Panc1 (cell line): ENCODE results near the gene GABRD. TPM values are rescaled to one million over a fixed set of nuclear protein-coding genes. Genes with fewer than 3 reads are reported as not detected.

Source experiments
- ATAC-seq: fragments of 200-7000 bp; cut with Tn5 transposase; 2 replicates; pipeline ENCODE4 v1.9.1; 2020; ENCODE audit warnings: mild to moderate bottlenecking, moderate library complexity
- BruUV-seq: library from RNA; stranded (reverse); fragments of 400-500 nt; replicated peaks from 2 replicates; lab custom pipeline; 2021; lab: Mats Ljungman, UMichigan
- CTCF ChIA-PET: fragments of 300-600 bp; sonication (Branson Sonifier 250); formaldehyde crosslinking; loops from one replicate; lab custom pipeline; 2022; ENCODE audit warnings: antibody characterized with exemption; lab: Charles Lee
- POLR2A ChIA-PET: fragments of 300-600 bp; sonication (Branson Sonifier 250); formaldehyde crosslinking; loops from one replicate; lab custom pipeline; 2022; ENCODE audit warnings: antibody characterized with exemption; lab: Charles Lee
- DNase-seq: peaks from one replicate; pipeline ENCODE4 v3.0.0-alpha.2; 2010; ENCODE audit warnings: low read depth, low spot score
- H3K27ac ChIP-seq: 2 replicates; pipeline ENCODE4 v1.5.1; 2011; ENCODE audit warnings: mild to moderate bottlenecking, low read length, inconsistent platforms
- H3K27me3 ChIP-seq: fragments of 200-500 bp; sonication (Bioruptor generic); 2 replicates; pipeline ENCODE4 v1.6.0; 2014; ENCODE audit warnings: low read length, inconsistent platforms; ENCODE audit not compliant: control insufficient read depth, insufficient read depth
- H3K36me3 ChIP-seq: fragments of 200-500 bp; sonication (Bioruptor generic); 2 replicates; pipeline ENCODE4 v1.5.1; 2014; ENCODE audit warnings: inconsistent platforms, mild to moderate bottlenecking, low read length, moderate library complexity; ENCODE audit not compliant: control insufficient read depth, insufficient read depth
- H3K4me1 ChIP-seq: 2 replicates; pipeline ENCODE4 v1.5.1; 2011; ENCODE audit warnings: inconsistent platforms, mild to moderate bottlenecking, low read length, moderate library complexity; ENCODE audit not compliant: control insufficient read depth, insufficient read depth
- H3K4me3 ChIP-seq, 2 experiments: 2 replicates each; pipeline ENCODE4 v1.5.1; 2011 to 2012; ENCODE audit warnings: low read depth in 2 of 2, low read length in 2 of 2, mild to moderate bottlenecking in 2 of 2, inconsistent platforms in 1 of 2, moderate library complexity in 1 of 2
- H3K9me3 ChIP-seq: fragments of 200-500 bp; sonication (Bioruptor generic); 2 replicates; pipeline ENCODE4 v1.5.1; 2014; ENCODE audit warnings: low read depth, mild to moderate bottlenecking, inconsistent platforms, low read length, moderate library complexity; ENCODE audit not compliant: control insufficient read depth, insufficient read depth
- POLR2AphosphoS5 ChIP-seq: IDR thresholded peaks from 2 replicates; pipeline ENCODE4 v1.6.1; 2012; ENCODE audit warnings: mild to moderate bottlenecking, low read depth, low read length, moderate library complexity
- SIN3A ChIP-seq: IDR thresholded peaks from 2 replicates; pipeline ENCODE4 v1.6.1; 2012; ENCODE audit warnings: low read depth, mild to moderate bottlenecking, low read length, moderate library complexity, borderline replicate concordance; ENCODE audit not compliant: insufficient read depth
- TCF7L2 ChIP-seq: IDR thresholded peaks from 2 replicates; pipeline ENCODE4 v1.6.1; 2011; ENCODE audit warnings: mild to moderate bottlenecking, low read depth, low read length, inconsistent platforms
- in situ Hi-C: cut with HindIII; loops from 2 replicates; pipeline ENCODE4 v1.10.0; 2016; ENCODE audit warnings: low sequenced_read_pairs, low pct_unique_long_range_greater_than_20kb
- intact Hi-C: fragments of 100-400 bp; cut with micrococcal nuclease; formaldehyde crosslinking; loops from one replicate; pipeline ENCODE4 v1.10.0; 2022; ENCODE audit not compliant: unreplicated experiment
- total RNA-seq: library from RNA; stranded (reverse); gene quantifications from one replicate; pipeline ENCODE4 v1.2.1, GENCODE V29; 2021; ENCODE audit not compliant: unreplicated experiment
- TF ChIP-seq, protein P1 (sequence below), 2 experiments: IDR thresholded peaks; 2 replicates each; pipeline ENCODE4 v1.6.1; 2011 to 2012; ENCODE audit warnings: low read depth in 2 of 2, control low read depth in 1 of 2, low read length in 1 of 2, mild to moderate bottlenecking in 1 of 2, moderate library complexity in 1 of 2; ENCODE audit not compliant: insufficient read depth in 1 of 2
- TF ChIP-seq, protein P2 (sequence below): fragments of 450-650 bp; IDR thresholded peaks from 2 replicates; pipeline ENCODE4 v1.5.1; 2017; ENCODE audit warnings: mild to moderate bottlenecking

The GABRD gene
- total RNA-seq, 1 experiment from 2014 or later, result 3.0 TPM

DNA sequence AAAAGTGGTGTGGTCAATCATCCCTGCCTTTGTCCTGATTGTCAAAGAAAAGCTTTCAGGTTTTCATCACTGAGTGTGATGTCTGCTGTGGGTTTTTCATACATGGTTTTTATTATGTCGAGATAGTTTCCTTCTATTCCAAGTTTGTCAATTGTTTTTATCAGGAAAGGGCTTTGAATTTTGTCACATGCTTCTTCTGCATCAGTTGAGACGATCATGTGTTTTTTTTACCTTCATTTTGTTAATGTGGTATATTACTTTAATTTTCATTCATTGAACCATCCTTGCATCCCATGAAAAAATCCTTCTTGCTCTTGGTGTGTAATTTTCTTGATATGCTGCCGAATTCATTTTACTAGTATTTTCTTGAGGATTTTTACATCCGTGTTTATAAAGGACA is 46.6 kb downstream of the GABRD start:
- ATAC-seq (no peak), DNase-seq (no peak)
- in situ Hi-C loops (no loop called here), intact Hi-C loops (no loop called here)
- CTCF ChIA-PET, result interaction anchor here (0.6 kb wide), 1 partner anchor 944 kb away, joined by 6 read pairs; no protein-coding TSS in a partner anchor
- POLR2A ChIA-PET, result no interaction called here
- H3K9me3 ChIP-seq, result no peaks in the 10 kb centered on the region
- no peak overlapping the region for H3K4me3 ChIP-seq
- no peaks in the 10 kb centered on the region for H3K27me3 ChIP-seq
- H3K4me1 ChIP-seq, result no peaks in the 10 kb centered on the region
- H3K36me3 ChIP-seq, result no peaks in the 10 kb centered on the region
- no TSS peak for BruUV-seq
- TF ChIP-seq, protein P1, sequence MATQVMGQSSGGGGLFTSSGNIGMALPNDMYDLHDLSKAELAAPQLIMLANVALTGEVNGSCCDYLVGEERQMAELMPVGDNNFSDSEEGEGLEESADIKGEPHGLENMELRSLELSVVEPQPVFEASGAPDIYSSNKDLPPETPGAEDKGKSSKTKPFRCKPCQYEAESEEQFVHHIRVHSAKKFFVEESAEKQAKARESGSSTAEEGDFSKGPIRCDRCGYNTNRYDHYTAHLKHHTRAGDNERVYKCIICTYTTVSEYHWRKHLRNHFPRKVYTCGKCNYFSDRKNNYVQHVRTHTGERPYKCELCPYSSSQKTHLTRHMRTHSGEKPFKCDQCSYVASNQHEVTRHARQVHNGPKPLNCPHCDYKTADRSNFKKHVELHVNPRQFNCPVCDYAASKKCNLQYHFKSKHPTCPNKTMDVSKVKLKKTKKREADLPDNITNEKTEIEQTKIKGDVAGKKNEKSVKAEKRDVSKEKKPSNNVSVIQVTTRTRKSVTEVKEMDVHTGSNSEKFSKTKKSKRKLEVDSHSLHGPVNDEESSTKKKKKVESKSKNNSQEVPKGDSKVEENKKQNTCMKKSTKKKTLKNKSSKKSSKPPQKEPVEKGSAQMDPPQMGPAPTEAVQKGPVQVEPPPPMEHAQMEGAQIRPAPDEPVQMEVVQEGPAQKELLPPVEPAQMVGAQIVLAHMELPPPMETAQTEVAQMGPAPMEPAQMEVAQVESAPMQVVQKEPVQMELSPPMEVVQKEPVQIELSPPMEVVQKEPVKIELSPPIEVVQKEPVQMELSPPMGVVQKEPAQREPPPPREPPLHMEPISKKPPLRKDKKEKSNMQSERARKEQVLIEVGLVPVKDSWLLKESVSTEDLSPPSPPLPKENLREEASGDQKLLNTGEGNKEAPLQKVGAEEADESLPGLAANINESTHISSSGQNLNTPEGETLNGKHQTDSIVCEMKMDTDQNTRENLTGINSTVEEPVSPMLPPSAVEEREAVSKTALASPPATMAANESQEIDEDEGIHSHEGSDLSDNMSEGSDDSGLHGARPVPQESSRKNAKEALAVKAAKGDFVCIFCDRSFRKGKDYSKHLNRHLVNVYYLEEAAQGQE (IDR thresholded peaks at IDR 0.05; ENCODE audit: insufficient read depth in 1 of 2, low read depth in 2 of 2, low read length in 1 of 2), result no peak
- TF ChIP-seq, protein P2, sequence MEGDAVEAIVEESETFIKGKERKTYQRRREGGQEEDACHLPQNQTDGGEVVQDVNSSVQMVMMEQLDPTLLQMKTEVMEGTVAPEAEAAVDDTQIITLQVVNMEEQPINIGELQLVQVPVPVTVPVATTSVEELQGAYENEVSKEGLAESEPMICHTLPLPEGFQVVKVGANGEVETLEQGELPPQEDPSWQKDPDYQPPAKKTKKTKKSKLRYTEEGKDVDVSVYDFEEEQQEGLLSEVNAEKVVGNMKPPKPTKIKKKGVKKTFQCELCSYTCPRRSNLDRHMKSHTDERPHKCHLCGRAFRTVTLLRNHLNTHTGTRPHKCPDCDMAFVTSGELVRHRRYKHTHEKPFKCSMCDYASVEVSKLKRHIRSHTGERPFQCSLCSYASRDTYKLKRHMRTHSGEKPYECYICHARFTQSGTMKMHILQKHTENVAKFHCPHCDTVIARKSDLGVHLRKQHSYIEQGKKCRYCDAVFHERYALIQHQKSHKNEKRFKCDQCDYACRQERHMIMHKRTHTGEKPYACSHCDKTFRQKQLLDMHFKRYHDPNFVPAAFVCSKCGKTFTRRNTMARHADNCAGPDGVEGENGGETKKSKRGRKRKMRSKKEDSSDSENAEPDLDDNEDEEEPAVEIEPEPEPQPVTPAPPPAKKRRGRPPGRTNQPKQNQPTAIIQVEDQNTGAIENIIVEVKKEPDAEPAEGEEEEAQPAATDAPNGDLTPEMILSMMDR, result no peak
- no peak for TF ChIP-seq POLR2AphosphoS5
- TF ChIP-seq SIN3A, result no peak
- TF ChIP-seq TCF7L2, result no peak
- H3K27ac ChIP-seq, result no peak overlapping the region

DNA sequence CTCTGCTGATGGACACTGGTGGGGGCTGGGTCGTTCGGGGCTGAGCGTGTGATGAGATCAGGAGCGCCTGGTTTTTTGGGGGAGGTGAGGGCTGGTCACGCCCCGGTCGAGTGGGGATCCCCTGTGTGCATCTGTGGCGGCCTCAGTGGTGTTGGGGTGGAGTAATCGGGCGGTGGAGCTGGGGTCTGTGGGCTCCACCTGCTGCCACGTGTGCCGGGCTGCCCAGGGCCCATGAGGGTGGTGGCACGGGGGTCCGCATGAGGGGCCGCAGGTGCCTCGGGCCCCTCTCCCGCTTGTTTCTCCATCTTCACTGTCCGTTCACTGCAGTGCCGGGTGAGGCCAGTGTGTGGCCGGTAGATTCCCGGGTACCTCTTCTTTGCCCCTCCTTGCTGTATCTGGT is 48.2 kb downstream of the GABRD start:
- Histone ChIP-seq H3K27me3 (no peaks in the 10 kb centered on the region), H3K4me1 (no peaks in the 10 kb centered on the region), H3K4me3 (no peak overlapping the region), H3K36me3 (no peaks in the 10 kb centered on the region), H3K27ac (no peak overlapping the region), H3K9me3 (no peaks in the 10 kb centered on the region)
- in situ Hi-C loops (no loop called here), intact Hi-C loops (no loop called here)
- ATAC-seq, result no peak
- BruUV-seq, result no TSS peak
- TF ChIP-seq, protein P2, result no peak
- TF ChIP-seq, protein P1 (IDR thresholded peaks at IDR 0.05; ENCODE audit: insufficient read depth in 1 of 2, low read depth in 2 of 2, low read length in 1 of 2), result no peak
- TF ChIP-seq SIN3A (no peak), TCF7L2 (no peak), POLR2AphosphoS5 (no peak)
- no peak for DNase-seq
- CTCF ChIA-PET, result no interaction called here
- POLR2A ChIA-PET, result interaction anchor here (0.7 kb wide), 1 partner anchor 160 kb away, joined by 3 read pairs; no protein-coding TSS in a partner anchor
